ENCODE data around the gene CYB5A. TPM values are rescaled to one million over a fixed set of nuclear protein-coding genes. Genes with fewer than 3 reads are reported as not detected.

Gene CYB5A
- polyA plus RNA-seq, 1 of the 3 experiments (the other 2 are of a cell fraction): 42.1 TPM

- Histone ChIP-seq H3K36me3 (replicated peaks in 1 of 2; ENCODE audit: control insufficient read depth in 1 of 2, insufficient read depth in 2 of 2, low read length in 1 of 2) (no peaks in the 10 kb centered on the region), H3K4me2 (no peak overlapping the region), H3K9me3 (no peaks in the 10 kb centered on the region), H2AFZ (ENCODE audit: low read depth) (no peak overlapping the region), H4K20me1 (ENCODE audit: insufficient read depth) (no peaks in the 10 kb centered on the region), H3K27ac (ENCODE audit: low read depth in 2 of 2, low read length in 1 of 2) (no peak overlapping the region; a peak in 1 of 4 replicates), H3K4me3 (ENCODE audit: low read depth in 2 of 2, low read length in 1 of 2) (no peak overlapping the region), H3F3A (replicated peaks; ENCODE audit: insufficient read depth) (no peaks in the 10 kb centered on the region), H3K9me2 (no peaks in the 10 kb centered on the region), H3K79me2 (ENCODE audit: insufficient read depth) (no peaks in the 10 kb centered on the region), H3K4me1 (ENCODE audit: control insufficient read depth in 1 of 2, insufficient read depth in 2 of 2, low read depth in 1 of 2, low read length in 1 of 2) (peaks cover 0 to 47% of the 10 kb centered on the region in 2 experiments; a peak in 2 of 4 replicates), H3K9ac (no peak overlapping the region), H3K27me3 (ENCODE audit: insufficient read depth) (no peaks in the 10 kb centered on the region)
- 99% methylated on average over 8 of the region's 10 CpGs for whole genome bisulfite sequencing (ENCODE audit: low lambda C conversion rate)
- POLR2A ChIA-PET: no interaction called here
- no peak for DNase-seq
- no peak for TF ChIP-seq FOXM1 (IDR thresholded peaks at IDR 0.05; ENCODE audit: low read depth)
- no peak for TF ChIP-seq SIN3A (IDR thresholded peaks at IDR 0.05; ENCODE audit: borderline replicate concordance, low read depth, low read length)
- TF ChIP-seq RFX5 (IDR thresholded peaks at IDR 0.05; ENCODE audit: low read length): no peak
- no peak for TF ChIP-seq TCF12 (IDR thresholded peaks at IDR 0.05)
- no peak for TF ChIP-seq JUND (IDR thresholded peaks at IDR 0.05)
- CTCF ChIA-PET: interaction anchor here (0.5 to 1.9 kb wide), 3 partner anchors 9 to 865 kb away, joined by 3 to 5 read pairs (median 3); no protein-coding TSS in a partner anchor
Measured at GRCh38 chr18:74283646-74284045, 8.1 kb downstream of the CYB5A start.

- TF ChIP-seq REST (IDR thresholded peaks at IDR 0.05; ENCODE audit: low read depth, low read length): no peak
- no peak for TF ChIP-seq FOSL2 (IDR thresholded peaks at IDR 0.05; ENCODE audit: borderline replicate concordance, low read depth)
- Histone ChIP-seq H4K20me1 (ENCODE audit: insufficient read depth) (no peaks in the 10 kb centered on the region), H3K36me3 (replicated peaks in 1 of 2; ENCODE audit: control insufficient read depth in 1 of 2, insufficient read depth in 2 of 2, low read length in 1 of 2) (no peaks in the 10 kb centered on the region), H3K27me3 (ENCODE audit: insufficient read depth) (no peaks in the 10 kb centered on the region), H3K4me1 (ENCODE audit: control insufficient read depth in 1 of 2, insufficient read depth in 2 of 2, low read depth in 1 of 2, low read length in 1 of 2) (peaks cover 0 to 52% of the 10 kb centered on the region in 2 experiments; a peak in 2 of 4 replicates), H3K4me3 (ENCODE audit: low read depth in 2 of 2, low read length in 1 of 2) (no peak overlapping the region), H3K27ac (ENCODE audit: low read depth in 2 of 2, low read length in 1 of 2) (peak overlapping the region in 1 of 2 experiments; percentile 57; a peak in 1 of 4 replicates), H3K9me3 (no peaks in the 10 kb centered on the region), H3K9ac (no peak overlapping the region), H3K4me2 (no peak overlapping the region), H2AFZ (ENCODE audit: low read depth) (no peak overlapping the region), H3K79me2 (ENCODE audit: insufficient read depth) (no peaks in the 10 kb centered on the region), H3F3A (replicated peaks; ENCODE audit: insufficient read depth) (no peaks in the 10 kb centered on the region), H3K9me2 (no peaks in the 10 kb centered on the region)
- DNase-seq: no peak
- WGBS (ENCODE audit: low lambda C conversion rate): 91% methylated on average over 10 of the region's 10 CpGs
- ChIA-PET POLR2A (no interaction called here), CTCF (interaction anchor here (0.8 kb wide), 1 partner anchor 59 kb away, joined by 4 read pairs; no protein-coding TSS in a partner anchor)
Measured at GRCh38 chr18:74282755-74283554, 8.8 kb downstream of the CYB5A start.
